MM.1S (cell line): Measurements from ENCODE around the gene SETDB1.
A peak's percentile ranks its signal among the peaks of the same experiment; 100 is the strongest.

Experiments
- DNase-seq: peaks from one replicate; pipeline ENCODE4 v3.0.0-alpha.2; 2015
- H2AFZ ChIP-seq: fragments of 300-600 bp; sonication (generic); 2 replicates; pipeline ENCODE4 v1.6.0; 2016; ENCODE audit warnings: antibody characterized with exemption, low read length
- H3F3A ChIP-seq: fragments of 300-600 bp; sonication (generic); 2 replicates; pipeline ENCODE4 v1.6.1; 2016; ENCODE audit warnings: mild to moderate bottlenecking, antibody characterized with exemption, low read length, moderate library complexity, mixed read lengths; ENCODE audit not compliant: insufficient read depth
- H3K27ac ChIP-seq: fragments of 300-600 bp; sonication (generic); 2 replicates; pipeline ENCODE4 v1.5.1; 2016; ENCODE audit warnings: mild to moderate bottlenecking, low read length
- H3K27me3 ChIP-seq: fragments of 300-600 bp; sonication (generic); replicated peaks from 2 replicates; pipeline ENCODE4 v1.6.0; 2016; ENCODE audit warnings: low read length; ENCODE audit not compliant: insufficient read depth
- H3K36me3 ChIP-seq: fragments of 300-600 bp; sonication (generic); replicated peaks from 2 replicates; pipeline ENCODE4 v1.6.1; 2016; ENCODE audit warnings: mild to moderate bottlenecking, low read length, mixed read lengths; ENCODE audit not compliant: insufficient read depth
- H3K4me1 ChIP-seq: fragments of 300-600 bp; sonication (generic); 2 replicates; pipeline ENCODE4 v1.6.1; 2016; ENCODE audit warnings: low read length, mixed read lengths
- H3K4me2 ChIP-seq: fragments of 300-600 bp; sonication (generic); 2 replicates; pipeline ENCODE4 v1.6.0; 2016; ENCODE audit warnings: low read depth, low read length
- H3K4me3 ChIP-seq: fragments of 300-600 bp; sonication (generic); 2 replicates; pipeline ENCODE4 v1.5.1; 2016; ENCODE audit warnings: low read length, mixed read lengths
- H3K79me2 ChIP-seq: fragments of 300-600 bp; sonication (generic); 2 replicates; pipeline ENCODE4 v1.6.1; 2016; ENCODE audit warnings: mixed run types, low read length, mixed read lengths
- H3K9ac ChIP-seq: fragments of 300-600 bp; sonication (generic); 2 replicates; pipeline ENCODE4 v1.6.1; 2016; ENCODE audit warnings: low read length, mixed read lengths
- H3K9me2 ChIP-seq: fragments of 300-600 bp; sonication (generic); replicated peaks from 2 replicates; pipeline ENCODE4 v1.6.1; 2016; ENCODE audit warnings: mild to moderate bottlenecking, low read length, mixed read lengths; ENCODE audit not compliant: insufficient read depth
- H3K9me3 ChIP-seq: fragments of 300-600 bp; sonication (generic); replicated peaks from 2 replicates; pipeline ENCODE4 v1.6.1; 2016; ENCODE audit warnings: mild to moderate bottlenecking, low read length, mixed read lengths; ENCODE audit not compliant: insufficient read depth
- H4K20me1 ChIP-seq: fragments of 300-600 bp; sonication (generic); 2 replicates; pipeline ENCODE4 v1.6.1; 2016; ENCODE audit warnings: mild to moderate bottlenecking, low read length, moderate library complexity, mixed read lengths; ENCODE audit not compliant: insufficient read depth
- EZH2 ChIP-seq: fragments of 300-600 bp; sonication (generic); optimal IDR thresholded peaks from 2 replicates; pipeline ENCODE3; 2017; ENCODE audit warnings: low read depth, mild to moderate bottlenecking, antibody characterized with exemption, low read length, mixed read lengths
- EZH2phosphoT487 ChIP-seq: fragments of 300-600 bp; sonication (generic); IDR thresholded peaks from 2 replicates; pipeline ENCODE4 v1.6.1; 2018; ENCODE audit warnings: antibody characterized with exemption, low read length
- TF ChIP-seq, protein P1 (sequence below): fragments of 300-600 bp; sonication (generic); IDR thresholded peaks from 2 replicates; pipeline ENCODE4 v1.5.1; 2016; ENCODE audit warnings: antibody characterized with exemption, low read length, mixed read lengths

Gene SETDB1

DNA sequence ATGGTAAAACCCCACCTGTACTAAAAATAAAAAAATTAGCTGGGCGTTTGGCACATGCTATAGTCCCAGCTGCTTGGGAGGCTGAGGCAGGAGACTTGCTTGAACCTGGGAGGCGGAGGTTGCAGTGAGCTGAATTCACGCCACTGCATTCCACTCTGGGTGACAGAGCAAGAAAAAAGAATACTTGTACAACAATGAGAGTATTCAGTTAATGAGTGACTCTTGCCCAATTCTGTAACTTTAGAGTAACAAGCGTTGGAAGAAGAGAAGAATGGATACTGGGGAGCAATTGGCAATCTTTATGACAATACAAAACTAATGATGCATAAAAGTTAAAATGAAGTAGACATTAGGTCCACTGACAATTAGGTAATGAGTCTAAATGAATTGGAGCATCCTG is 66.5 kb downstream of the SETDB1 start:
- H3K4me2 ChIP-seq = no peak overlapping the region
- H3K4me3 ChIP-seq = no peak overlapping the region
- no peaks in the 10 kb centered on the region for H3K79me2 ChIP-seq
- no peak for DNase-seq
- TF ChIP-seq EZH2 (no peak), EZH2phosphoT487 (no peak)
- peaks cover 5% of the 10 kb centered on the region for H3K4me1 ChIP-seq
- H3K36me3 ChIP-seq = no peaks in the 10 kb centered on the region
- H2AFZ ChIP-seq = no peak overlapping the region
- no peaks in the 10 kb centered on the region for H4K20me1 ChIP-seq
- no peaks in the 10 kb centered on the region for H3K9me3 ChIP-seq
- H3F3A ChIP-seq = no peaks in the 10 kb centered on the region
- no peaks in the 10 kb centered on the region for H3K27me3 ChIP-seq
- H3K27ac ChIP-seq = no peak overlapping the region
- H3K9ac ChIP-seq = no peak overlapping the region
- no peaks in the 10 kb centered on the region for H3K9me2 ChIP-seq

DNA sequence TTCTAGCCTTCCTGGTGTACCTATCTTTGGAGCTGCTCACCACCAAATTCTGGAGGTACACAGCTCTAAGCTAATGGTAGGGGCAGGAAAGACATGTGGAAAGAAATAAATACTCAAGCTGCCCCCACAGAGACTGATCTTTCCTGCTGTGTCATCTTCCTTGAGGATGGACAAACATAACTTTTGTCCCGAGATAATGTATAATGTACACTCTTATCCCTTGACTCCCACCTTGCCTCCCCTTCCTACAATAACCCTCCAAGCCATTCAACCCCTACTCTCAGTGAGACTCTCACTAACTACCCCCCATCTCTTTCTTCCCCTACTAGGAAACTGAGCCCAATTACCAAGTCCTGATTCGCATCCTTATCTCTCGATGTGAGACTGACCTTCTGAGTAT is 68.1 kb downstream of the SETDB1 start:
- Histone ChIP-seq H2AFZ (no peak overlapping the region), H3K27me3 (no peaks in the 10 kb centered on the region), H3F3A (no peaks in the 10 kb centered on the region), H3K27ac (no peak overlapping the region), H3K4me2 (no peak overlapping the region), H3K36me3 (no peaks in the 10 kb centered on the region), H3K4me3 (no peak overlapping the region), H3K9me2 (no peaks in the 10 kb centered on the region), H4K20me1 (no peaks in the 10 kb centered on the region), H3K9me3 (no peaks in the 10 kb centered on the region), H3K9ac (no peak overlapping the region), H3K4me1 (peaks cover 5% of the 10 kb centered on the region), H3K79me2 (no peaks in the 10 kb centered on the region)
- TF ChIP-seq EZH2phosphoT487 (no peak), EZH2 (no peak)
- TF ChIP-seq, protein P1, sequence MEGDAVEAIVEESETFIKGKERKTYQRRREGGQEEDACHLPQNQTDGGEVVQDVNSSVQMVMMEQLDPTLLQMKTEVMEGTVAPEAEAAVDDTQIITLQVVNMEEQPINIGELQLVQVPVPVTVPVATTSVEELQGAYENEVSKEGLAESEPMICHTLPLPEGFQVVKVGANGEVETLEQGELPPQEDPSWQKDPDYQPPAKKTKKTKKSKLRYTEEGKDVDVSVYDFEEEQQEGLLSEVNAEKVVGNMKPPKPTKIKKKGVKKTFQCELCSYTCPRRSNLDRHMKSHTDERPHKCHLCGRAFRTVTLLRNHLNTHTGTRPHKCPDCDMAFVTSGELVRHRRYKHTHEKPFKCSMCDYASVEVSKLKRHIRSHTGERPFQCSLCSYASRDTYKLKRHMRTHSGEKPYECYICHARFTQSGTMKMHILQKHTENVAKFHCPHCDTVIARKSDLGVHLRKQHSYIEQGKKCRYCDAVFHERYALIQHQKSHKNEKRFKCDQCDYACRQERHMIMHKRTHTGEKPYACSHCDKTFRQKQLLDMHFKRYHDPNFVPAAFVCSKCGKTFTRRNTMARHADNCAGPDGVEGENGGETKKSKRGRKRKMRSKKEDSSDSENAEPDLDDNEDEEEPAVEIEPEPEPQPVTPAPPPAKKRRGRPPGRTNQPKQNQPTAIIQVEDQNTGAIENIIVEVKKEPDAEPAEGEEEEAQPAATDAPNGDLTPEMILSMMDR = no peak
- DNase-seq = no peak

DNA sequence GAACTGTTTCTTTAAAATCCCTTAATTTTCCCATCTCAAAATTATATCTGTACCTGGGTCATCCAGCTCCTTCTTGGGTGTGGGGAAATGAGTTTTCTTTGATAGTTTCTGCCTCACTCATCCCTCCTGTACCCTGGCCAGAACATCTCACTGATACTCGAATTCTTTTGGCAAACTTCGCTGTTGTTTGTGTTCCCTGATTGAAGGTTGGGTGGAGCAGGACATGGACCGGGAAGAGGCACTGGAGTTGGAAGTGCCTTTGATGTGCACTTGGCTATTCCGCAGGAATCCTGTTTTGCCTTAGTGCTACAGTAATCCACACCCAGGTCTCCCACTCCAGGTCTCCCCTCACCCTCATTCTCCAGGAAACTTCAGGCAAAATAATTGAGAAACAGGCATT is 69.3 kb downstream of the SETDB1 start:
- Histone ChIP-seq H3K27ac (no peak overlapping the region), H3K4me1 (peaks cover 5% of the 10 kb centered on the region), H3K4me2 (peak overlapping the region; percentile 77), H3K9me2 (no peaks in the 10 kb centered on the region), H3K9ac (peak overlapping the region; percentile 21; the same call in 1 of the 2 replicates), H3K36me3 (no peaks in the 10 kb centered on the region), H3K79me2 (no peaks in the 10 kb centered on the region), H2AFZ (peak overlapping the region; percentile 85), H3K27me3 (no peaks in the 10 kb centered on the region), H3F3A (no peaks in the 10 kb centered on the region), H3K9me3 (no peaks in the 10 kb centered on the region), H3K4me3 (peak overlapping the region; percentile 43), H4K20me1 (no peaks in the 10 kb centered on the region)
- DNase-seq = peak; percentile 11
- no peak for TF ChIP-seq EZH2
- no peak for TF ChIP-seq EZH2phosphoT487
- TF ChIP-seq, protein P1 = no peak

DNA sequence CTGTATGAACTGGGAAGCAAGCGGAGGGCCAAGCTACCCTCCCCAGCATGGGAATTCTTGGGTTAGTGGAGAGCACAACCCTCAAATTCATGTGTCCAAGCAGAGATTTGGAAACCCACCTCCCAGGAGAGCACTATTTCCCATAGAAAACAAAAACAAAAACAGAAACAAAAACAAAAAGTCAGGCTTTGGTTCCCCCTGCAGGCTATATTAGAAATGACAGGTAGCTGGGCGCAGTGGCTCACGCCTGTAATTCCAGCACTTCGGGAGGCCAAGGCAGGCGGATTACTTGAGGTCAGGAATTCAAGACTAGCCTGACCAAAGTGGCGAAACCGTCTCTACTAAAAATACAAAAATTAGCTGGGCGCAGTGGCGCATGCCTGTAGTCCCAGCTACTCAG is 69.7 kb downstream of the SETDB1 start:
- H3K27me3 ChIP-seq = no peaks in the 10 kb centered on the region
- H3F3A ChIP-seq = no peaks in the 10 kb centered on the region
- no peaks in the 10 kb centered on the region for H3K9me2 ChIP-seq
- no peaks in the 10 kb centered on the region for H3K9me3 ChIP-seq
- no peak overlapping the region for H3K27ac ChIP-seq
- H3K4me1 ChIP-seq = peaks cover 5% of the 10 kb centered on the region
- H3K4me3 ChIP-seq = peak overlapping the region; percentile 43
- H3K79me2 ChIP-seq = no peaks in the 10 kb centered on the region
- no peaks in the 10 kb centered on the region for H4K20me1 ChIP-seq
- peak overlapping the region; percentile 21; the same call in 1 of the 2 replicates for H3K9ac ChIP-seq
- peak; percentile 31 for DNase-seq
- TF ChIP-seq EZH2 = no peak
- TF ChIP-seq, protein P1 = peak; percentile 78
- H2AFZ ChIP-seq = peak overlapping the region; percentile 85
- H3K4me2 ChIP-seq = peak overlapping the region; percentile 77
- H3K36me3 ChIP-seq = no peaks in the 10 kb centered on the region
